AG09319 (cell line): ENCODE measurements around the gene ATMIN.

Source experiments
- DNase-seq: peaks from one replicate; pipeline ENCODE4 v3.0.0-alpha.2; 2010; ENCODE audit warnings: low read depth; ENCODE audit errors: extremely low read depth
- TF ChIP-seq, protein P1 (sequence below): IDR thresholded peaks from 2 replicates; pipeline ENCODE4 v1.5.1; 2011; ENCODE audit warnings: low read depth, mild to moderate bottlenecking, inconsistent platforms, low read length, moderate library complexity

ATMIN gene

DNA sequence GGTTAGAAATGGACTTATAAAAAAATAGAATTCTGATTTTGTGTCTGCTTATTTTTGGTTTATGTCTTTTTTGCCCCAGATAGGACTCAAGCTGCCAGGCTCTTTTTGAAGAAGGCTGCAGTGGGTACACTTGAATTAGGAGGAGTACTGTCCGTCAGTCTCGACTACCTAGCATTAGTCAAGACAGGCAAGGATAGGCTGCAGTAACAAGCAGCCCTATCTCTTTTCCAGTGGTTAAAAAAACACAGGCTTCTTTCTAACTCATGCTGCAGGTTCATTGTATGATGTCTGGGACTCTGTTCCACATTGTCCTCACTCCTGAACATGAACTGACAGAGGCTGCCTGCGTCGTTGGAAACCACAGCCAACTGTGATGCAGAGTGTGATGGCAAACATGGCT is 33.4 kb downstream of the ATMIN start:
- TF ChIP-seq, protein P1, sequence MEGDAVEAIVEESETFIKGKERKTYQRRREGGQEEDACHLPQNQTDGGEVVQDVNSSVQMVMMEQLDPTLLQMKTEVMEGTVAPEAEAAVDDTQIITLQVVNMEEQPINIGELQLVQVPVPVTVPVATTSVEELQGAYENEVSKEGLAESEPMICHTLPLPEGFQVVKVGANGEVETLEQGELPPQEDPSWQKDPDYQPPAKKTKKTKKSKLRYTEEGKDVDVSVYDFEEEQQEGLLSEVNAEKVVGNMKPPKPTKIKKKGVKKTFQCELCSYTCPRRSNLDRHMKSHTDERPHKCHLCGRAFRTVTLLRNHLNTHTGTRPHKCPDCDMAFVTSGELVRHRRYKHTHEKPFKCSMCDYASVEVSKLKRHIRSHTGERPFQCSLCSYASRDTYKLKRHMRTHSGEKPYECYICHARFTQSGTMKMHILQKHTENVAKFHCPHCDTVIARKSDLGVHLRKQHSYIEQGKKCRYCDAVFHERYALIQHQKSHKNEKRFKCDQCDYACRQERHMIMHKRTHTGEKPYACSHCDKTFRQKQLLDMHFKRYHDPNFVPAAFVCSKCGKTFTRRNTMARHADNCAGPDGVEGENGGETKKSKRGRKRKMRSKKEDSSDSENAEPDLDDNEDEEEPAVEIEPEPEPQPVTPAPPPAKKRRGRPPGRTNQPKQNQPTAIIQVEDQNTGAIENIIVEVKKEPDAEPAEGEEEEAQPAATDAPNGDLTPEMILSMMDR = no peak
- DNase-seq = no peak

DNA sequence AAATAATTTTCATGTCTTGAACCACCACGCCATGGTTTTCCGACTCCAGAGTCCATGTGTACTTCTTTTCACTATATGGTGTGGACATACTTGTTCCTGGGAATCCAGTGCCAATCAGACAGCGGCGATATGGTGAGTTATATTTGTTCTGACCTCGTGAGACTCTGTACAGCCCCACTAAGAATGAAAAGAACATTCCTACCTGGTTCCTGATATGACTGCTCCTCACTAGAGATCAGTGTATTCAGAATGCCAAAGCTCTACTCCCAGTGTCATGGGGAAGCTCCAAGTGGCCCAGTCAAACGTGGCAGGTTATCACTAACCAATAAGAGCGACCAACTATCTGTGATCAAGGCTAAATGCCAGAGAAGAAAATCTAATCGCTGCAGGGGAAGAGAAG is 35.3 kb downstream of the ATMIN start:
- TF ChIP-seq, protein P1 = no peak
- no peak for DNase-seq

DNA sequence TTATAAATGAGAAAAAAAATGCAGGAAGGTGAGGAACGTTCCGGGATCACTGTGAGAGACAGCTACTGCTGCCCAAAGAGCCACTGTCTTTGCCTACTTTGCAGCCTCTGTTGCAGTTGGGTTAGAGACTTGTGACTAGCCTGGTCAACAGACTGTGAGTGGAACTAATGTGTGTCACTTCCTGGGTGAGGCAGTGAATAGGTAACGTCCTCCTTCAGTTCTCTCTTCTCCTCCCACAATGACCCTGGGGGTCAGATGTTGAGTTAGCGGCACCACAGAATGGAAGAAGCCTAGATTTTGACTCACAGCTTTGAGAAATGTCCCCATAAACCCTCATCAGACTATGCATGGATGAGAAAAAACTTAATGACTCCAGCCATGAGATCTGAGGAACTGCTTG is 36.2 kb downstream of the ATMIN start:
- TF ChIP-seq, protein P1 = no peak
- DNase-seq = no peak

DNA sequence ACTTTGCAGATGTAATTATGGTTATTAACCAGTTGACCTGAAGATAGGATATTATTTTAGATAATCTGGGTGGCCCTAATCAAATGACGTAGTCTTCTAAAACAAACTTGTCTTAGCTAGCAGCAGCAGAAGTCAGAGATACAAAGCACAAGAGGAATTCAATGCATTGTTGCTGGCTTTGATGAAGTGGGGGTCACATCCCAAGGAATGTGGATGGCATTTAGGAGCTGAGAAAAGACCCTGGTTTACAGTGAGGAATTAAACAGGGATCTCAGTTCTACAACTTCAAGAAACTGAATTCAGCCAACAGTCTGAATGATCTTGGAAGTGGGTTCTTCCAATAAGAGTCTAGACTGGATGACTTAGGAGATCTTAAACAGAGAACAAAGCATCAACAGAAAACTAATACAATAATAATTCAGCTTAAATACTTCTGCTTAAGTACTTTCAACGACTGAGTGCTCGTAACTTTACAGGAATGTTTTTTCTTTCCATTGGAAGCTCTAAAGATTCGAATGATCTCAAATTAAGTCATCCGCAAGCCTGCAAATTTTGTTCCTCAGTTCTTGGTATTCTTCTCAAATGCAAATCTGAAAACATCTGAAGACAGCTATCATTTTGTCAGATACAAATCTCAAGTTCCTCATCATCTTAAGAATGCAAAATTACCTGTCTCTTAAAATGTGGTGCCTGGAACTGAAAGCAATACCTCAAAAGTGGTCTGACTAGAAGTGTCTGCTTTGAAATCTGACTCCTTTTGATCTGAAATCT is 38.1 kb downstream of the ATMIN start:
- no peak for DNase-seq
- TF ChIP-seq, protein P1 = no peak

DNA sequence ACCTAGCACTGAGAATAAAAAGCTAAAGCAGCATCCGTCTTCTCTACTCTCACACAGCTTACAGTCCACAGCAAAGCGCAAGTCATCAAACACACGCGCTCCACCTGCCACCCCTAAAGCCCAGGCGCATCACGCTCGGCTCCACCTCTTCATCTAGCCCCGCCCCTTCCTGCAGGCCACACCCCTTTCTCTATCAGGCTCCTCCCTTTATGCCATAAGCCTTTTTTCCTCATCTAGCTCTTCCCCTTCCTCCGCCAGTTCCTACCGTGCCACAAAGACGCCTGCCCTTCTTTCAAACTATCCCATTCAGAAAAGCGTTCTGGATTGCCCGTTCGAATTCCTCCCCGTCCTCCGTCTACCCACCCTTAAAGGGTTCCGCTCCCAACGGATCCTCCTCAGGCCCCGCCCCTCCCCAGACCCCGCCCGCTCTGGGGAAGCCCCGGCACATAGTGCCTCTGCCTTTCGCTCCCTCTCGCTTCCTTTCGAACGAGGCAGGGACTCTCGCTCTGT is 41.0 kb downstream of the ATMIN start:
- TF ChIP-seq, protein P1 = no peak
- peak; percentile 29 for DNase-seq

DNA sequence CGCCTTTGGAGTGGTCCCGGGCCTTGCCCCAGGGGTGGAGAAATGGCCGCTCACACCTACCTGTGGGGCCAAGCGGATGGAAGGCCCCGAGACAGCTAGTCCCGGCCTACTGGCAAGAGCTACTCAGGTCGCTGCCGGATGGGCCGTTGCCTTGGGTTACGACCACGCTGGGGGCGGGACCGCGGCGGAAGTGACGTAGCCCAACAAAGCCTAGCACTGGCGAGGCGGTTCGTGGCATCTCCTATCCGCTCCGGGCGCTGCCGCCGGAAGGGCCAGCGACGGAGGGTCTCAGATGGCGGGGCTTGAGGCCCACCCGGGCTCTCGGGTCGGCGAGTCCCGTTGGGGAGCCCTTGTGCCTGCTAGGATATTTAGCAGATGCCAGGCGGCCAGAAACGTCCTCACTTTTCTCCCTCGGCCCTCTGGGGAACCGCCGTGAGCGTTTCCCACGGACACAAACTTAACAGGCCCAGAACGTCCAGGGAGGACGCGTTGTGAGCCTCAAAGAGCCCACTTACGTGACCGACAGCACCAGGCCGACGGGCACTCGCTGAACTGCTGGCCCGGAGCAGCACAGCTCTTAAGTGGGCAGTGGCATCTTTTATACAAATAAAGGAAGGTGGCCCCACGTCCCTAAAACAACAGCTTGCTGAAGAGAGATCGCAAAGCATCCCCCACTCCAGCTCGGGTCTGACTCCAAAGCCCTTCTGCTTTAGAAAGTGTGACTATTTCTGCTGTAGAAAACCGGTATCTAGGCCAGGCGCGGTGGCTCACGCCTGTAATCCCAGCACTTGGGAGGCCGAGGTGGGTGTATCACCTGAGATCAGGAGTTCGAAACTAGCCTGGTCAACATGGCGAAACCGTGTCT is 41.7 kb downstream of the ATMIN start, which contains the start of gene C16orf46:
TSS of gene C16orf46 (minus strand) at position 163 of the 865 bp plus-strand sequence. CDS start 13,283 bp downstream, outside the sequence.
- TF ChIP-seq, protein P1 = no peak
- peak; percentile 84 for DNase-seq

DNA sequence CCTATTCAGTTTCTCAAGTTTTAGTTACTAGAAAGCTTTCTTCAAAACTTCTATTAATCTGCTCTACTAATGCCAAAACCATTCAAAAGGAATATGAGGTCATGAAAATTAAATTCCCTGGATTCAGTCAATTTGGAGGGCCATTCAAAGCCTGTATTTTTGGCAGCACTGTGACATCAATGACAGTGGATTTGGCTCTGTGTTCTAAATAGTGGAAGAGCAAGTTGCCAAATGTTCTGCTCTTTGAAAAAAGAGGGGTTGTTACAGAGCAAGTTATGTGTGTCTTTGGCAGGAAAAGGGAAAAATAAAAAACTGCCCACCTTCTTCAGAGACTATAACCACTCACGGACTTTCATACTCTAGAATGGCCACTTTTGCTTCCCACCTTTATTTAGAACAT is 44.6 kb downstream of the ATMIN start:
- DNase-seq = no peak
- TF ChIP-seq, protein P1 = no peak
